KBM-7 (cell line): ENCODE results near the gene PPFIA2.

Source experiments
- DNase-seq: peaks from one replicate; pipeline ENCODE4 v3.0.0-alpha.2; 2015
- in situ Hi-C: fragments of 300-500 bp; cut with MboI; formaldehyde crosslinking; loops from 2 replicates; pipeline ENCODE4 v1.14.3; 2020; ENCODE audit warnings: low sequenced_read_pairs, low pct_unique_long_range_greater_than_20kb, mixed read lengths

Gene PPFIA2

GRCh38 chr12:81381951-81382350 is 377.2 kb downstream of the PPFIA2 start:
- no peak for DNase-seq
- in situ Hi-C loops: no loop called here

GRCh38 chr12:81378601-81379285 is 380.4 kb downstream of the PPFIA2 start:
- in situ Hi-C loops: no loop called here
- DNase-seq: no peak

- in situ Hi-C loops: no loop called here
- no peak for DNase-seq
Measured at GRCh38 chr12:81377771-81378170, 381.4 kb downstream of the PPFIA2 start.

- DNase-seq: no peak
- in situ Hi-C loops: no loop called here
Measured at GRCh38 chr12:81375969-81376368, 383.2 kb downstream of the PPFIA2 start.

GRCh38 chr12:81370456-81370855 is 388.7 kb downstream of the PPFIA2 start:
- in situ Hi-C loops: no loop called here
- no peak for DNase-seq

- in situ Hi-C loops: no loop called here
- no peak for DNase-seq
Measured at GRCh38 chr12:81369175-81369574, 390.0 kb downstream of the PPFIA2 start.

GRCh38 chr12:81365284-81365683 is 393.9 kb downstream of the PPFIA2 start:
- no peak for DNase-seq
- in situ Hi-C loops: no loop called here

GRCh38 chr12:81360916-81361315 is 398.2 kb downstream of the PPFIA2 start:
- DNase-seq: no peak
- in situ Hi-C loops: no loop called here

GRCh38 chr12:81359736-81360135 is 399.4 kb downstream of the PPFIA2 start:
- DNase-seq: no peak
- in situ Hi-C loops: no loop called here

GRCh38 chr12:81354327-81354932 is 404.7 kb downstream of the PPFIA2 start:
- in situ Hi-C loops: no loop called here
- DNase-seq: no peak

GRCh38 chr12:81350309-81350708 is 408.8 kb downstream of the PPFIA2 start:
- DNase-seq: no peak
- in situ Hi-C loops: no loop called here

GRCh38 chr12:81347404-81347803 is 411.7 kb downstream of the PPFIA2 start:
- in situ Hi-C loops: no loop called here
- no peak for DNase-seq

- in situ Hi-C loops: no loop called here
- no peak for DNase-seq
Measured at GRCh38 chr12:81340910-81341309, 418.2 kb downstream of the PPFIA2 start.

GRCh38 chr12:81339071-81339470 is 420.1 kb downstream of the PPFIA2 start:
- in situ Hi-C loops: no loop called here
- DNase-seq: no peak

GRCh38 chr12:81337886-81338285 is 421.3 kb downstream of the PPFIA2 start:
- no peak for DNase-seq
- in situ Hi-C loops: no loop called here

GRCh38 chr12:81333812-81334211 is 425.3 kb downstream of the PPFIA2 start:
- DNase-seq: no peak
- in situ Hi-C loops: no loop called here

- in situ Hi-C loops: no loop called here
- no peak for DNase-seq
Measured at GRCh38 chr12:81332054-81332453, 427.1 kb downstream of the PPFIA2 start.

GRCh38 chr12:81330480-81330879 is 428.7 kb downstream of the PPFIA2 start:
- DNase-seq: no peak
- in situ Hi-C loops: no loop called here

GRCh38 chr12:81329085-81329484 is 430.1 kb downstream of the PPFIA2 start:
- in situ Hi-C loops: no loop called here
- peak; percentile 13 for DNase-seq

GRCh38 chr12:81327425-81327824 is 431.7 kb downstream of the PPFIA2 start:
- no peak for DNase-seq
- in situ Hi-C loops: no loop called here

GRCh38 chr12:81325086-81325485 is 434.1 kb downstream of the PPFIA2 start:
- in situ Hi-C loops: no loop called here
- no peak for DNase-seq
